ENCODE results near the gene FHIT. TPM values are rescaled to one million over a fixed set of nuclear protein-coding genes. Genes with fewer than 3 reads are reported as not detected.

Gene FHIT
- total RNA-seq, 2 experiments from 2014 or later: 7.6 to 7.9 TPM

- no peak overlapping the region for H3K27ac Mint-ChIP-seq
- ChIA-PET CTCF (interaction anchor here (0.9 to 2.1 kb wide), 2 partner anchors 12 to 27 kb away, joined by 3 to 5 read pairs; no protein-coding TSS in a partner anchor), POLR2A (no interaction called here)
- H3K36me3 Mint-ChIP-seq (ENCODE audit: low read depth): peaks cover 2% of the 10 kb centered on the region
- ATAC-seq (no peak), DNase-seq (no peak)
- no peak for TF ChIP-seq CTCF (IDR thresholded peaks at IDR 0.05)
- peaks cover 37% of the 10 kb centered on the region for H3K4me1 Mint-ChIP-seq (ENCODE audit: low read depth)
- no peak overlapping the region for H3K4me3 Mint-ChIP-seq
- intact Hi-C loops (cut with micrococcal nuclease): no loop called here
- H3K27me3 Mint-ChIP-seq: no peaks in the 10 kb centered on the region
- H3K9me3 Mint-ChIP-seq: peaks cover 2% of the 10 kb centered on the region
Observed at GRCh38 chr3:59884409-59884808, 1366.8 kb downstream of the FHIT start.

- no peaks in the 10 kb centered on the region for H3K9me3 Mint-ChIP-seq
- peaks cover 2% of the 10 kb centered on the region for H3K36me3 Mint-ChIP-seq (ENCODE audit: low read depth)
- ChIA-PET CTCF (interaction anchor here (1.0 to 2.1 kb wide), 2 partner anchors 9 to 11 kb away, joined by 3 to 5 read pairs; no protein-coding TSS in a partner anchor), POLR2A (no interaction called here)
- H3K4me1 Mint-ChIP-seq (ENCODE audit: low read depth): peaks cover 50% of the 10 kb centered on the region
- no peak for ATAC-seq
- H3K27me3 Mint-ChIP-seq: no peaks in the 10 kb centered on the region
- no peak overlapping the region for H3K4me3 Mint-ChIP-seq
- intact Hi-C loops (cut with micrococcal nuclease): no loop called here
- H3K27ac Mint-ChIP-seq: no peak overlapping the region
- no peak for DNase-seq
- TF ChIP-seq CTCF (IDR thresholded peaks at IDR 0.05): no peak
Observed at GRCh38 chr3:59882746-59883145, 1368.5 kb downstream of the FHIT start.

DNA sequence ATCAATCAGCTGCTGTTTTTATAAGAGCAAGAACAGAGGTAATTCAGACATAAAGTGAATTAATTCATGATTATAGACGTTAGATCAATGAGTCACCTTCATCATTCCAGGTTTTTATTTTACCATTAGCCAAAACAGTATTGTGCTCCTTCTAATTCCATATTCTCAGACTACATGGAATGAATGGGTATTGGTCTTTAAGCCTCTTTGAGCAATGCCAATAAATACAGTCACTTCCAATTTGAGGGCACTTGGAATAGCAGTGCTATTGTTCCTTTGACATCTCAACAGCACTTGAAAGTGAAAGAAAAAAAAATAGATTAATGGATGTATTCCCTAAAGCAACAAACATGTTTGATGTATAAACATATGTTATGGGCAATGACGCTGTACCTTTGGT, 1370.5 kb downstream of the FHIT start:
- H3K36me3 Mint-ChIP-seq (ENCODE audit: low read depth): peaks cover 2% of the 10 kb centered on the region
- CTCF ChIA-PET: no interaction called here
- TF ChIP-seq CTCF (IDR thresholded peaks at IDR 0.05): no peak
- peaks cover 43% of the 10 kb centered on the region for H3K4me1 Mint-ChIP-seq (ENCODE audit: low read depth)
- POLR2A ChIA-PET: no interaction called here
- H3K9me3 Mint-ChIP-seq: no peaks in the 10 kb centered on the region
- H3K4me3 Mint-ChIP-seq: no peak overlapping the region
- DNase-seq: no peak
- intact Hi-C loops (cut with micrococcal nuclease): no loop called here
- H3K27ac Mint-ChIP-seq: no peak overlapping the region
- H3K27me3 Mint-ChIP-seq: no peaks in the 10 kb centered on the region
- no peak for ATAC-seq

- no peaks in the 10 kb centered on the region for H3K9me3 Mint-ChIP-seq
- DNase-seq: no peak
- H3K27ac Mint-ChIP-seq: no peak overlapping the region
- intact Hi-C loops (cut with micrococcal nuclease): no loop called here
- H3K27me3 Mint-ChIP-seq: no peaks in the 10 kb centered on the region
- no peak for ATAC-seq
- H3K36me3 Mint-ChIP-seq (ENCODE audit: low read depth): no peaks in the 10 kb centered on the region
- CTCF ChIA-PET: interaction anchor here (1.9 kb wide), 1 partner anchor 22 kb away, joined by 6 read pairs; no protein-coding TSS in a partner anchor
- no peak overlapping the region for H3K4me3 Mint-ChIP-seq
- peaks cover 30% of the 10 kb centered on the region for H3K4me1 Mint-ChIP-seq (ENCODE audit: low read depth)
- TF ChIP-seq CTCF (IDR thresholded peaks at IDR 0.05): no peak
- POLR2A ChIA-PET: no interaction called here
Observed at GRCh38 chr3:59879031-59879581, 1372.1 kb downstream of the FHIT start.

- H3K27ac Mint-ChIP-seq: no peak overlapping the region
- no peak for ATAC-seq
- no peak for TF ChIP-seq CTCF (IDR thresholded peaks at IDR 0.05)
- peaks cover 33% of the 10 kb centered on the region for H3K4me1 Mint-ChIP-seq (ENCODE audit: low read depth)
- ChIA-PET CTCF (interaction anchor here (1.9 kb wide), 1 partner anchor 20 kb away, joined by 6 read pairs; no protein-coding TSS in a partner anchor), POLR2A (interaction anchor here (0.6 kb wide), 1 partner anchor 93 kb away, joined by 3 read pairs; no protein-coding TSS in a partner anchor)
- H3K9me3 Mint-ChIP-seq: peaks cover 5% of the 10 kb centered on the region
- intact Hi-C loops (cut with micrococcal nuclease): no loop called here
- H3K4me3 Mint-ChIP-seq: no peak overlapping the region
- no peak for DNase-seq
- peaks cover 4% of the 10 kb centered on the region for H3K36me3 Mint-ChIP-seq (ENCODE audit: low read depth)
- H3K27me3 Mint-ChIP-seq: no peaks in the 10 kb centered on the region
Observed at GRCh38 chr3:59878038-59878427, 1373.2 kb downstream of the FHIT start.

Measured in activated CD8-positive, alpha-beta T cell treated with anti-CD3 and anti-CD28 coated beads for 36 hours (primary cell).